ENCODE results near the gene TBCEL. TPM values are rescaled to one million over a fixed set of nuclear protein-coding genes. Genes with fewer than 3 reads are reported as not detected.

Gene TBCEL
- total RNA-seq, 1 experiment from 2014 or later = 23.2 TPM

DNA sequence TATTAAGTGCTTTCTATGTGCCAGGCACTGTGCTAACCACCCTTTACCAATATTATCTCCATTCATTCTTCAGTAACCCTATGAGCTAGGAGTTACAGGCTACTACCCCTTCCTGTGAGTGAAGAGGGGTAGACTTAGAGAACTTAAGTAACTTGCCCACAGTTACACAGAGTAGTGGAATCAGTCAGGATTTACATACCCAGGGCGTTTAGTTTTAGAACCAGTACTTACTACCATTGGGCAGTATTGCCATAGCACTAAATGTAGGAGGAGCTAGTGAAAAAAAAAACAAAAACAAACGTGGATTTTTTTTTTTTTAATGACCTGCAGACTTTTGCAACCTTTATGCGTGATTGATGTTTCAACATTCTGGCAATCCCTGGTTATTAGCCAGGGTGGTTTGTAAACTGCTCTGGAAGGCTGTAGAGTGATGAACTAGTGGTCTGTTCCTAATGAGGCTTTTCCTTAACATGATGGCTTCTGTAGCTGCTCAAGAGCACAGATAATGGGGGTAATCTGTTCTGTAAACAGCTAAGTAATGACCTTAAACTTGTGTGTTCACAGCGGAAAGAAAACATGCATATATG is 11.4 kb downstream of the TBCEL start:
- Histone ChIP-seq H3K27ac (ENCODE audit: low read length) (no peak overlapping the region), H3K27me3 (ENCODE audit: control insufficient read depth, insufficient read depth, low read length) (no peaks in the 10 kb centered on the region), H3K4me1 (ENCODE audit: control insufficient read depth, insufficient read depth, low read length) (no peaks in the 10 kb centered on the region), H3K9me3 (ENCODE audit: control insufficient read depth, insufficient read depth, low read depth, low read length) (no peaks in the 10 kb centered on the region), H3K36me3 (ENCODE audit: control insufficient read depth, insufficient read depth, low read length) (no peaks in the 10 kb centered on the region), H3K4me3 (ENCODE audit: low read depth in 2 of 2, low read length in 2 of 2) (no peak overlapping the region)
- ATAC-seq (no peak), DNase-seq (ENCODE audit: low read depth, low spot score) (no peak)
- TF ChIP-seq TCF7L2 (IDR thresholded peaks at IDR 0.05; ENCODE audit: low read depth, low read length) = no peak
- no peak for TF ChIP-seq SIN3A (IDR thresholded peaks at IDR 0.05; ENCODE audit: borderline replicate concordance, insufficient read depth, low read depth, low read length)
- no peak for TF ChIP-seq POLR2AphosphoS5 (IDR thresholded peaks at IDR 0.05; ENCODE audit: low read depth, low read length)
- TF ChIP-seq, protein P1, sequence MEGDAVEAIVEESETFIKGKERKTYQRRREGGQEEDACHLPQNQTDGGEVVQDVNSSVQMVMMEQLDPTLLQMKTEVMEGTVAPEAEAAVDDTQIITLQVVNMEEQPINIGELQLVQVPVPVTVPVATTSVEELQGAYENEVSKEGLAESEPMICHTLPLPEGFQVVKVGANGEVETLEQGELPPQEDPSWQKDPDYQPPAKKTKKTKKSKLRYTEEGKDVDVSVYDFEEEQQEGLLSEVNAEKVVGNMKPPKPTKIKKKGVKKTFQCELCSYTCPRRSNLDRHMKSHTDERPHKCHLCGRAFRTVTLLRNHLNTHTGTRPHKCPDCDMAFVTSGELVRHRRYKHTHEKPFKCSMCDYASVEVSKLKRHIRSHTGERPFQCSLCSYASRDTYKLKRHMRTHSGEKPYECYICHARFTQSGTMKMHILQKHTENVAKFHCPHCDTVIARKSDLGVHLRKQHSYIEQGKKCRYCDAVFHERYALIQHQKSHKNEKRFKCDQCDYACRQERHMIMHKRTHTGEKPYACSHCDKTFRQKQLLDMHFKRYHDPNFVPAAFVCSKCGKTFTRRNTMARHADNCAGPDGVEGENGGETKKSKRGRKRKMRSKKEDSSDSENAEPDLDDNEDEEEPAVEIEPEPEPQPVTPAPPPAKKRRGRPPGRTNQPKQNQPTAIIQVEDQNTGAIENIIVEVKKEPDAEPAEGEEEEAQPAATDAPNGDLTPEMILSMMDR (IDR thresholded peaks at IDR 0.05) = no peak
- TF ChIP-seq, protein P2, sequence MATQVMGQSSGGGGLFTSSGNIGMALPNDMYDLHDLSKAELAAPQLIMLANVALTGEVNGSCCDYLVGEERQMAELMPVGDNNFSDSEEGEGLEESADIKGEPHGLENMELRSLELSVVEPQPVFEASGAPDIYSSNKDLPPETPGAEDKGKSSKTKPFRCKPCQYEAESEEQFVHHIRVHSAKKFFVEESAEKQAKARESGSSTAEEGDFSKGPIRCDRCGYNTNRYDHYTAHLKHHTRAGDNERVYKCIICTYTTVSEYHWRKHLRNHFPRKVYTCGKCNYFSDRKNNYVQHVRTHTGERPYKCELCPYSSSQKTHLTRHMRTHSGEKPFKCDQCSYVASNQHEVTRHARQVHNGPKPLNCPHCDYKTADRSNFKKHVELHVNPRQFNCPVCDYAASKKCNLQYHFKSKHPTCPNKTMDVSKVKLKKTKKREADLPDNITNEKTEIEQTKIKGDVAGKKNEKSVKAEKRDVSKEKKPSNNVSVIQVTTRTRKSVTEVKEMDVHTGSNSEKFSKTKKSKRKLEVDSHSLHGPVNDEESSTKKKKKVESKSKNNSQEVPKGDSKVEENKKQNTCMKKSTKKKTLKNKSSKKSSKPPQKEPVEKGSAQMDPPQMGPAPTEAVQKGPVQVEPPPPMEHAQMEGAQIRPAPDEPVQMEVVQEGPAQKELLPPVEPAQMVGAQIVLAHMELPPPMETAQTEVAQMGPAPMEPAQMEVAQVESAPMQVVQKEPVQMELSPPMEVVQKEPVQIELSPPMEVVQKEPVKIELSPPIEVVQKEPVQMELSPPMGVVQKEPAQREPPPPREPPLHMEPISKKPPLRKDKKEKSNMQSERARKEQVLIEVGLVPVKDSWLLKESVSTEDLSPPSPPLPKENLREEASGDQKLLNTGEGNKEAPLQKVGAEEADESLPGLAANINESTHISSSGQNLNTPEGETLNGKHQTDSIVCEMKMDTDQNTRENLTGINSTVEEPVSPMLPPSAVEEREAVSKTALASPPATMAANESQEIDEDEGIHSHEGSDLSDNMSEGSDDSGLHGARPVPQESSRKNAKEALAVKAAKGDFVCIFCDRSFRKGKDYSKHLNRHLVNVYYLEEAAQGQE (IDR thresholded peaks at IDR 0.05; ENCODE audit: insufficient read depth in 1 of 2, low read depth in 2 of 2, low read length in 1 of 2) = no peak
- ChIA-PET CTCF (interaction anchor here (0.7 kb wide), 1 partner anchor 386 kb away, joined by 3 read pairs; no protein-coding TSS in a partner anchor), POLR2A (interaction anchor here (0.8 kb wide), 1 partner anchor 10 kb away, joined by 3 read pairs; no protein-coding TSS in a partner anchor)
- intact Hi-C loops (cut with micrococcal nuclease; ENCODE audit: unreplicated experiment) (no loop called here), in situ Hi-C loops (cut with HindIII; ENCODE audit: low pct_unique_long_range_greater_than_20kb, low sequenced_read_pairs) (no loop called here)
- BruUV-seq (replicated peaks) = no TSS peak

DNA sequence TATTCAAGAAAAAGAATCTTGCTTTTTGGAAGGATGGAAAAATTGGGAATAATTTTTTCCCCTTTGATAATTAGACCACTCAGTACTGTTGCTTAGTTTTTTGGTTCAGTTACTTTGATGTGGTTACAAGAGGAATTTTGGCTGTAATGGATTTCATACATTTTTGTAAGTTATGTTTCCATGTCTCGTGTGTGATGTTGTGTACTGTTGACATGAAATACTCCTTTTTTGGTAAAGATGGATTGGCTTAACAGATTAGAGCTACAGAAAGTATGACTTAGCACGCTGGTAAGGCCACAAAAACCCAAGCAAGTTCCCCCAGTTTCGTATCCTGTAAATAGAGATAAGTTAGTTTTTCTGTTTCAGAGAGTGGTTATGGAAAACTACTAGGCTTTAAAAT is 11.9 kb downstream of the TBCEL start:
- BruUV-seq (replicated peaks) = no TSS peak
- TF ChIP-seq, protein P2 (IDR thresholded peaks at IDR 0.05; ENCODE audit: insufficient read depth in 1 of 2, low read depth in 2 of 2, low read length in 1 of 2) = no peak
- TF ChIP-seq SIN3A (IDR thresholded peaks at IDR 0.05; ENCODE audit: borderline replicate concordance, insufficient read depth, low read depth, low read length) = no peak
- no peak for TF ChIP-seq TCF7L2 (IDR thresholded peaks at IDR 0.05; ENCODE audit: low read depth, low read length)
- TF ChIP-seq, protein P1 (IDR thresholded peaks at IDR 0.05) = no peak
- TF ChIP-seq POLR2AphosphoS5 (IDR thresholded peaks at IDR 0.05; ENCODE audit: low read depth, low read length) = no peak
- ChIA-PET CTCF (no interaction called here), POLR2A (no interaction called here)
- no peaks in the 10 kb centered on the region for H3K4me1 ChIP-seq (ENCODE audit: control insufficient read depth, insufficient read depth, low read length)
- no peak overlapping the region for H3K4me3 ChIP-seq (ENCODE audit: low read depth in 2 of 2, low read length in 2 of 2)
- no peaks in the 10 kb centered on the region for H3K36me3 ChIP-seq (ENCODE audit: control insufficient read depth, insufficient read depth, low read length)
- DNase-seq (ENCODE audit: low read depth, low spot score) (no peak), ATAC-seq (no peak)
- in situ Hi-C loops (cut with HindIII; ENCODE audit: low pct_unique_long_range_greater_than_20kb, low sequenced_read_pairs) (no loop called here), intact Hi-C loops (cut with micrococcal nuclease; ENCODE audit: unreplicated experiment) (no loop called here)
- H3K27me3 ChIP-seq (ENCODE audit: control insufficient read depth, insufficient read depth, low read length) = no peaks in the 10 kb centered on the region
- H3K27ac ChIP-seq (ENCODE audit: low read length) = no peak overlapping the region
- H3K9me3 ChIP-seq (ENCODE audit: control insufficient read depth, insufficient read depth, low read depth, low read length) = no peaks in the 10 kb centered on the region

Data from Panc1 (cell line).